Cardiac muscle cell (in vitro differentiated cells and primary cell): ENCODE data around the gene TNNT2. TPM values are rescaled to one million over a fixed set of nuclear protein-coding genes. Genes with fewer than 3 reads are reported as not detected.

ENCODE experiments used
- DNase-seq, 2 donors: peaks; one replicate each; pipeline versions ENCODE4 v3.0.0 to v3.0.0-alpha.2; 2010 to 2017; ENCODE audit warnings: low read depth in 1 of 2, low spot score in 1 of 2
- H3K27ac ChIP-seq: fragments of 200-600 bp; sonication (generic); 2 replicates; pipeline ENCODE4 v1.5.1; 2016
- H3K27me3 ChIP-seq: fragments of 200-600 bp; sonication (generic); 2 replicates; pipeline ENCODE4 v1.6.0; 2016; ENCODE audit warnings: control low read depth
- H3K36me3 ChIP-seq: fragments of 200-600 bp; sonication (generic); 2 replicates; pipeline ENCODE4 v1.5.1; 2016; ENCODE audit warnings: control low read depth
- H3K4me1 ChIP-seq: fragments of 200-600 bp; sonication (generic); 2 replicates; pipeline ENCODE4 v1.8.1; 2017; ENCODE audit warnings: low read depth, mild to moderate bottlenecking, mixed run types
- H3K4me3 ChIP-seq: fragments of 200-600 bp; sonication (generic); 2 replicates; pipeline ENCODE4 v1.5.1; 2016; ENCODE audit warnings: mild to moderate bottlenecking
- H3K9me3 ChIP-seq: fragments of 200-600 bp; sonication (generic); 2 replicates; pipeline ENCODE4 v1.5.1; 2017; ENCODE audit warnings: low read depth, mild to moderate bottlenecking, control low read depth
- polyA plus RNA-seq: library from polyadenylated mRNA; unstranded; fragments of >200 nt; fragmentation: Nextera tagmentation; extraction: Ambion mirVana; gene quantifications from 2 replicates; pipeline ENCODE4 v1.2.1, GENCODE V29; 2016
- total RNA-seq: library from RNA; depleted of rRNA; stranded (reverse); fragments of >200 nt; gene quantifications from 2 replicates; pipeline ENCODE4 v1.2.3, GENCODE V29; 2016
- TF ChIP-seq, protein P1 (sequence below): IDR thresholded peaks from 2 replicates; pipeline ENCODE4 v1.5.1; 2012; ENCODE audit warnings: low read depth, mild to moderate bottlenecking, low read length

Gene TNNT2
- total and polyA plus RNA-seq, 2 experiments from 2014 or later: 7,232 to 9,291 TPM

DNA sequence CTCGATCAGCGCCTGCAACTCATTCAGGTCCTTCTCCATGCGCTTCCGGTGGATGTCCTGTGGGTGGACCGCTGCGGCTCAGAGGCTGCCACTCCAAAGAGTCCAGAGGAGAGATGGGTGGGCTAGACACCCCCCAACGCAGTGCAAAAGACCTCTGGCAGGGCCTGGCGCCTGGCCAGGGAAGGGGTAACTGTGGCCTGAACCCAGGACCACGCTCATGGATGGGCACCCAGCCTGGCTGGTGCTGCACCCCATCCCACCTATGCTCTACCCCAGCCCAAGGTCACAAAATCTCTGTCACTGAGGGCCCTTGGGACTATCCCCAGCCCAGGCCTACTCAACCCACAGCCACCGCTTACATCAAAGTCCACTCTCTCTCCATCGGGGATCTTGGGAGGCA, 12.2 kb downstream of the TNNT2 start:
- TF ChIP-seq, protein P1, sequence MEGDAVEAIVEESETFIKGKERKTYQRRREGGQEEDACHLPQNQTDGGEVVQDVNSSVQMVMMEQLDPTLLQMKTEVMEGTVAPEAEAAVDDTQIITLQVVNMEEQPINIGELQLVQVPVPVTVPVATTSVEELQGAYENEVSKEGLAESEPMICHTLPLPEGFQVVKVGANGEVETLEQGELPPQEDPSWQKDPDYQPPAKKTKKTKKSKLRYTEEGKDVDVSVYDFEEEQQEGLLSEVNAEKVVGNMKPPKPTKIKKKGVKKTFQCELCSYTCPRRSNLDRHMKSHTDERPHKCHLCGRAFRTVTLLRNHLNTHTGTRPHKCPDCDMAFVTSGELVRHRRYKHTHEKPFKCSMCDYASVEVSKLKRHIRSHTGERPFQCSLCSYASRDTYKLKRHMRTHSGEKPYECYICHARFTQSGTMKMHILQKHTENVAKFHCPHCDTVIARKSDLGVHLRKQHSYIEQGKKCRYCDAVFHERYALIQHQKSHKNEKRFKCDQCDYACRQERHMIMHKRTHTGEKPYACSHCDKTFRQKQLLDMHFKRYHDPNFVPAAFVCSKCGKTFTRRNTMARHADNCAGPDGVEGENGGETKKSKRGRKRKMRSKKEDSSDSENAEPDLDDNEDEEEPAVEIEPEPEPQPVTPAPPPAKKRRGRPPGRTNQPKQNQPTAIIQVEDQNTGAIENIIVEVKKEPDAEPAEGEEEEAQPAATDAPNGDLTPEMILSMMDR: no peak
- Histone ChIP-seq H3K27me3 (no peaks in the 10 kb centered on the region), H3K9me3 (no peaks in the 10 kb centered on the region), H3K4me1 (peaks cover 3% of the 10 kb centered on the region), H3K4me3 (no peak overlapping the region), H3K36me3 (peaks cover 97% of the 10 kb centered on the region), H3K27ac (peak overlapping the region; percentile 98)
- DNase-seq: no peak

DNA sequence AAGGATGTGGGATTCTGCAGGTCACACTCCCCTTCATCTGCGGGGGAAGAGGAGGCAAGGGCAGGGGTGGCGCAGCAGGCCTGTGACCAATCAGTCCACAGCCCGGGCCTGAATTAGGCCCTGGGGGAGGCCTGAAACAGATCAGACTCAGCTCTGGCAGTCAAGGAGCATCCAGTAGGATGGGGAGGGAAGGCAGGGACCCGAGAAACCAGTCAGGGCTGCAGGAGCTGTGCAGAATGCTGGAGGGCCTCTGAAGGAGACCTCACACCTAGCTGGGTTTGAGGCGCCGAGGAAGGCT, 12.7 kb downstream of the TNNT2 start:
- TF ChIP-seq, protein P1: no peak
- Histone ChIP-seq H3K4me3 (no peak overlapping the region), H3K27ac (peak overlapping the region; percentile 98), H3K9me3 (no peaks in the 10 kb centered on the region), H3K4me1 (peaks cover 3% of the 10 kb centered on the region), H3K27me3 (no peaks in the 10 kb centered on the region), H3K36me3 (peaks cover 97% of the 10 kb centered on the region)
- DNase-seq: no peak

DNA sequence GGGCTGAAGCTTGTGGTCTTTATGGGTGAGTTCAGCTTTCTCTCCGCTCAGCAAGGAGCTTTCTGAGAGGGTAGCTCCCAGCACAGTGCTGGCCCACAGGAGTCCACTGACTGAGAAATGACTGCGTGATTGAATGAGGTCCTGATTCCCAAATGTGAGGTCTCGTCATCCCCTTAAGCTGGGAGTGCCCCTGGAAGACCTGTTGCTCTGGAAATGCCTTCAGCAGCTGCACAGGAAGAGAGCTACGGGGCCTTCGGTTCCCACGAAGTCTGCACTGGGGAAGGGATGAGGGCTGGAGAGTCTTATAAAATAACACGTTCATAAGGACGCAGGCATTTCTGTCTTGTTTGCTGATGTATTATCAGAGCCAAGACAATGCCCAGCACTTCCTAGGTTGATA, 14.0 kb downstream of the TNNT2 start:
- Histone ChIP-seq H3K9me3 (no peaks in the 10 kb centered on the region), H3K4me1 (no peaks in the 10 kb centered on the region), H3K36me3 (peaks cover 97% of the 10 kb centered on the region), H3K4me3 (no peak overlapping the region), H3K27ac (peak overlapping the region; percentile 98), H3K27me3 (no peaks in the 10 kb centered on the region)
- TF ChIP-seq, protein P1: no peak
- DNase-seq: no peak

DNA sequence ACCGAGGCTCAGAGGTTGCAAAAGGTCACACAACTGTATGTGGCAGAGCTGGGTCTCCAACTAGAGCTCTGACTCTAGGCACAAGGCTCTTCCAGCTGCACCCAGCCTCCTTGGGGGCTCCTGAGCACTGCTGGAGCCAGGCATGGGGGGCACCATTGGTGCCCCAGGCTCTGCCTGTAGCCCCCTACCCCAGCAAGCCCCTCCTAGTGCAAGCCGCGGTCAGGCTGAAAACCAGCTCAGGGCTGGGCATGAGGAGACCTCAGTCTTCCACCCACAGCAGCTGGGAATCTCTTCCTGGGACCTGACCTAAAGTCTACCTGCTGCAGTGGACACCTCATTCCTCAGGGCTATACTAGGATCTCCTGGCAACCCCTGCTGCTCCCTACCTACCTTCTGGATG, 14.6 kb downstream of the TNNT2 start:
- Histone ChIP-seq H3K9me3 (no peaks in the 10 kb centered on the region), H3K27me3 (no peaks in the 10 kb centered on the region), H3K36me3 (peaks cover 91% of the 10 kb centered on the region), H3K27ac (peak overlapping the region; percentile 98), H3K4me1 (no peaks in the 10 kb centered on the region), H3K4me3 (no peak overlapping the region)
- DNase-seq: no peak
- TF ChIP-seq, protein P1: no peak

DNA sequence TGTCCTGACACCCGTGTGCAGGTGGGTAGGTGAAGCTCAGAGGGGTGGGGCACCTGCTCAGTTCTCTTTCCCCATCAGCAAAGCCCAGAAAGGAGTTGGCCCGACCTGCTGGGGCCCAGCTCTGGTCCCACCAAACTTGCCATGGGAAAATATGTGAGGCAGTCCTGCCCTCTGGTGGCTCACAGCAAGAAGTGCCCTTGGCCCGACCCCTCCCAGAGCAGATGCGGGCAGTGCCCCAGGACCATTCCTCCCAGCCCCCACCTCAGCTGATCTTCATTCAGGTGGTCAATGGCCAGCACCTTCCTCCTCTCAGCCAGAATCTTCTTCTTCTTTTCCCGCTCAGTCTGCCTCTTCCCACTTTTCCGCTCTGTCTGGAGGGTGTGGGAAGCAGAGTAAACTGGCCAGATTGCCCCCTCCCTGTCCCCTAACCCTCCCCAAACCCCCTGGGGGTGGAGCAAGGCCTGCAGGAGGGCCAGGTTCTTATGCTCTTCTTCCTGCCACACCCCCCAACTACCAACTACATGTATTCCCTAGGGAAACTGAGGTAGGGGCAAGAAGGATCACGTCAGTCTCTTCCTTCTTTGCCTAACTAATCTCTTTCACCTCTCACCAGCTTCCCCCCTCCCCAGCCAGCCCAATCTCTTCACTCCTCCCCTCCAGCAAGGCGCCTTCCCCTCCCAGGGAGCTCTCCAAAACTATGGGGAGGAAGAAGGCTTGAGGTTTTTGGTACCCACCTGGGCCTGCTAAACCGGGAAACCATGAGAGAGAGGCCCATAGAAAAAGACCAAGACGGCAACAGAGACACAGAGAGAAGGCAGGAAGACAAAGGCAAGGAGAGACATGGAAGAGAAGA, 15.6 kb downstream of the TNNT2 start:
- Histone ChIP-seq H3K4me3 (no peak overlapping the region), H3K27ac (peak overlapping the region; percentile 98), H3K36me3 (peaks cover 82% of the 10 kb centered on the region), H3K27me3 (no peaks in the 10 kb centered on the region), H3K4me1 (no peaks in the 10 kb centered on the region), H3K9me3 (no peaks in the 10 kb centered on the region)
- DNase-seq: peak; percentile 60 to 68
- TF ChIP-seq, protein P1: peak; percentile 81
